K562 (cell line): Measurements from ENCODE around the gene SESN3. TPM values are rescaled to one million over a fixed set of nuclear protein-coding genes. Genes with fewer than 3 reads are reported as not detected.

Experiments used
- ATAC-seq: fragments of 200-7000 bp; cut with Tn5 transposase; 3 replicates; pipeline ENCODE4 v1.9.1; 2020; ENCODE audit warnings: moderate library complexity
- BruUV-seq: library from RNA; stranded (reverse); fragments of 400-500 nt; replicated peaks from 2 replicates; lab custom pipeline; 2021; lab: Mats Ljungman, UMichigan
- CTCF ChIA-PET: fragments of 300-600 bp; formaldehyde crosslinking; extraction: SDS; loops from one replicate; lab custom pipeline; 2021; ENCODE audit warnings: low intra/inter-chr PET ratio; lab: Yijun Ruan, JAX
- POLR2A ChIA-PET: fragments of 300-600, 350-650 bp; sonication (Branson Sonifier 250); formaldehyde crosslinking; extraction: SDS; loops from one replicate; lab custom pipeline; 2021; ENCODE audit warnings: antibody characterized with exemption, inconsistent platforms; lab: Yijun Ruan, JAX
- DNase-seq, 4 experiments: peaks; one replicate each; pipeline versions ENCODE4 v3.0.0 to v3.0.0-alpha.2; 2011 to 2018; ENCODE audit warnings: low spot score in 3 of 4, mixed read lengths in 3 of 4; ENCODE audit errors: extremely low read depth in 1 of 4
- FAIRE-seq: peaks from 2 replicates; lab custom pipeline; 2011; peaks lifted over from hg19 to GRCh38; lab: Jason Lieb, UNC
- H2AFZ ChIP-seq: 2 replicates; pipeline ENCODE4 v1.6.0; 2011; ENCODE audit warnings: low read depth, low read length, control low read depth, inconsistent platforms
- H3K27ac ChIP-seq: fragments of 200-600 bp; 3 replicates; pipeline ENCODE4 v1.8.0; 2011; ENCODE audit warnings: low read depth, mild to moderate bottlenecking, control low read depth, inconsistent platforms, low read length, moderate library complexity, mixed read lengths; ENCODE audit errors: extremely low read depth
- H3K27me3 ChIP-seq, 2 experiments: fragments of 300-600 bp in 1 of 2; 2 replicates in 1 of 2; 3 replicates in 1 of 2; pipeline versions ENCODE4 v1.6.0 to v1.8.0; 2011; ENCODE audit warnings: inconsistent platforms in 2 of 2, low read length in 2 of 2, mild to moderate bottlenecking in 1 of 2, mixed read lengths in 1 of 2, moderate library complexity in 1 of 2; ENCODE audit not compliant: control insufficient read depth in 2 of 2, insufficient read depth in 2 of 2
- H3K36me3 ChIP-seq: fragments of 300-600 bp; 3 replicates; pipeline ENCODE4 v1.8.0; 2011; ENCODE audit warnings: mild to moderate bottlenecking, low read length, inconsistent platforms; ENCODE audit not compliant: control insufficient read depth, insufficient read depth
- H3K4me1 ChIP-seq, 2 experiments: fragments of 200-600 bp in 1 of 2; replicated peaks in 1 of 2; 2 replicates in 1 of 2; 3 replicates in 1 of 2; pipeline versions ENCODE4 v1.5.1 to v1.8.0; 2011; ENCODE audit warnings: inconsistent platforms in 2 of 2, low read length in 2 of 2, mild to moderate bottlenecking in 1 of 2, mixed read lengths in 1 of 2, moderate library complexity in 1 of 2; ENCODE audit not compliant: control insufficient read depth in 2 of 2, insufficient read depth in 2 of 2
- H3K4me2 ChIP-seq: 2 replicates; pipeline ENCODE4 v1.6.1; 2011; ENCODE audit warnings: low read length, control low read depth, inconsistent platforms, mixed read lengths; ENCODE audit not compliant: insufficient read depth
- H3K4me3 ChIP-seq: fragments of 200-600 bp; sonication (generic), shearing (Covaris generic); 2 replicates; pipeline ENCODE4 v1.5.1; 2016; ENCODE audit warnings: control low read depth, inconsistent platforms
- H3K79me2 ChIP-seq: fragments of 200-600 bp; 3 replicates; pipeline ENCODE4 v1.8.0; 2011; ENCODE audit warnings: low read length, inconsistent platforms; ENCODE audit not compliant: control insufficient read depth, insufficient read depth
- H3K9ac ChIP-seq, 2 experiments: 2 replicates each; pipeline versions ENCODE4 v1.6.0 to v1.6.1; 2011; ENCODE audit warnings: low read depth in 2 of 2, low read length in 2 of 2, control low read depth in 1 of 2, inconsistent platforms in 1 of 2, mild to moderate bottlenecking in 1 of 2, mixed read lengths in 1 of 2; ENCODE audit not compliant: insufficient read depth in 1 of 2
- H3K9me1 ChIP-seq: one replicate; pipeline ENCODE4 v1.6.0; 2011; ENCODE audit warnings: inconsistent platforms, mild to moderate bottlenecking, low read length, moderate library complexity; ENCODE audit not compliant: control insufficient read depth, insufficient read depth
- H3K9me3 ChIP-seq: replicated peaks from 2 replicates; pipeline ENCODE4 v1.5.1; 2011; ENCODE audit warnings: low read depth, low read length, inconsistent platforms; ENCODE audit not compliant: control insufficient read depth, insufficient read depth
- H4K20me1 ChIP-seq: replicated peaks from 2 replicates; pipeline ENCODE4 v1.6.1; 2011; ENCODE audit warnings: low read length, inconsistent platforms, mixed read lengths; ENCODE audit not compliant: control insufficient read depth, insufficient read depth
- ARID1B ChIP-seq: fragments of 450-650 bp; IDR thresholded peaks from 2 replicates; pipeline ENCODE4 v1.6.1; 2016; ENCODE audit warnings: antibody characterized with exemption, mild to moderate bottlenecking, inconsistent platforms
- ATF2 ChIP-seq: sonication (generic); formaldehyde crosslinking; IDR thresholded peaks from 2 replicates; pipeline ENCODE4 v1.8.1; 2022; ENCODE audit warnings: missing genetic modification reagents
- CBFA2T3 ChIP-seq: fragments of 450-650 bp; IDR thresholded peaks from 2 replicates; pipeline ENCODE4 v1.6.1; 2017
- DLX4 ChIP-seq: fragments of 250-450 bp; sonication (Bioruptor Pico); IDR thresholded peaks from 2 replicates; pipeline ENCODE4 v1.6.1; 2021; ENCODE audit warnings: mild to moderate bottlenecking
- ESRRA ChIP-seq: fragments of 450-650 bp; IDR thresholded peaks from 2 replicates; pipeline ENCODE4 v1.6.1; 2014; ENCODE audit warnings: low read depth, mild to moderate bottlenecking, moderate library complexity, borderline replicate concordance
- ETV6 ChIP-seq, 3 experiments: fragments of 150-350 bp in 1 of 3; sonication (generic) in 1 of 3; formaldehyde crosslinking in 1 of 3; IDR thresholded peaks; 2 replicates each; pipeline versions ENCODE4 v1.6.1 to v1.8.0; 2014 to 2022; ENCODE audit warnings: borderline replicate concordance in 2 of 3, low read depth in 2 of 3, antibody characterized with exemption in 1 of 3, low read length in 1 of 3, mild to moderate bottlenecking in 1 of 3, missing genetic modification reagents in 1 of 3
- FOXA3 ChIP-seq, 2 experiments: fragments of 450-650 bp in 1 of 2; sonication (generic) in 1 of 2; formaldehyde crosslinking; IDR thresholded peaks in 1 of 2; conservative IDR thresholded peaks in 1 of 2; 2 replicates each; pipeline versions ENCODE4 v1.4.0 to v1.8.0; 2020 to 2022; ENCODE audit warnings: mild to moderate bottlenecking in 2 of 2, missing genetic modification reagents in 1 of 2
- GTF2F1 ChIP-seq: IDR thresholded peaks from 2 replicates; pipeline ENCODE4 v1.6.1; 2011; ENCODE audit warnings: low read depth, low read length, improper control_type of control experiment
- HDAC1 ChIP-seq, 2 experiments: fragments of 450-650 bp; IDR thresholded peaks; 2 replicates each; pipeline ENCODE4 v1.6.1; 2016 to 2017; ENCODE audit warnings: inconsistent platforms in 1 of 2, mild to moderate bottlenecking in 1 of 2, moderate library complexity in 1 of 2
- HDAC2 ChIP-seq: fragments of 450-650 bp; IDR thresholded peaks from 2 replicates; pipeline ENCODE4 v1.6.1; 2016; ENCODE audit warnings: mild to moderate bottlenecking
- SOX6 ChIP-seq: fragments of 450-650 bp; IDR thresholded peaks from 2 replicates; pipeline ENCODE4 v1.6.1; 2014; ENCODE audit warnings: mild to moderate bottlenecking
- ZKSCAN8 ChIP-seq: fragments of 200-800 bp; sonication (Bioruptor generic); IDR thresholded peaks from 2 replicates; pipeline ENCODE4 v1.6.1; 2016; ENCODE audit warnings: missing genetic modification characterization, missing compliant biosample characterization
- WGBS: fragments of 100-300 bp; shearing (Covaris generic); methylation state at CpG from one replicate; pipeline ENCODE4 v1.1.6; 2016; ENCODE audit warnings: low coverage, mixed read lengths; ENCODE audit not compliant: insufficient coverage; ENCODE audit errors: missing lambda C conversion rate; 5-methylcytosine and 5-hydroxymethylcytosine counted together
- in situ Hi-C: fragments of 300-500 bp; cut with MboI; formaldehyde crosslinking; loops from 4 replicates; pipeline ENCODE4 v1.15.0; 2018; ENCODE audit warnings: inconsistent platforms, mixed read lengths
- intact Hi-C: fragments of 100-400 bp; cut with micrococcal nuclease; formaldehyde crosslinking; loops from 2 replicates; pipeline ENCODE4 v1.14.2; 2022
- polyA plus RNA-seq, 8 experiments: library from polyadenylated mRNA; depleted of rRNA in 4 of 8; stranded (reverse) in 5 of 8; unstranded in 3 of 8; fragments of >200 nt; fragmentation: Nextera tagmentation in 2 of 8; fragmentation: Illumina TruSeq in 1 of 8; extraction: Ambion mirVana in 2 of 8; extraction: Trizol in 1 of 8; gene quantifications; 2 replicates each; pipeline versions ENCODE4 v1.2.1 to v1.2.3, GENCODE V29; 2011 to 2014; ENCODE audit warnings: inconsistent platforms in 1 of 8, missing spikeins in 1 of 8
- total RNA-seq, 7 experiments: library from RNA; depleted of rRNA in 6 of 7; stranded (reverse); fragments of >200 nt in 6 of 7; fragmentation: Illumina TruSeq in 2 of 7; extraction: Trizol in 2 of 7; gene quantifications; 2 replicates each; pipeline versions ENCODE4 v1.2.1 to v1.2.3, GENCODE V29; 2011 to 2021; ENCODE audit warnings: low replicate concordance in 1 of 7
- TF ChIP-seq, protein P1 (sequence below): sonication (generic); IDR thresholded peaks from 2 replicates; pipeline ENCODE4 v1.6.1; 2016
- TF ChIP-seq, protein P2 (sequence below): sonication (generic); formaldehyde crosslinking; IDR thresholded peaks from 2 replicates; pipeline ENCODE4 v1.8.1; 2023; ENCODE audit warnings: mild to moderate bottlenecking, missing genetic modification reagents

SESN3 gene
- total and polyA plus RNA-seq, 9 of the 15 experiments (the other 6 are each of a cell fraction or from before 2014, with no cell fraction given) = 0.44 to 2.6 (median 1.5) TPM

DNA sequence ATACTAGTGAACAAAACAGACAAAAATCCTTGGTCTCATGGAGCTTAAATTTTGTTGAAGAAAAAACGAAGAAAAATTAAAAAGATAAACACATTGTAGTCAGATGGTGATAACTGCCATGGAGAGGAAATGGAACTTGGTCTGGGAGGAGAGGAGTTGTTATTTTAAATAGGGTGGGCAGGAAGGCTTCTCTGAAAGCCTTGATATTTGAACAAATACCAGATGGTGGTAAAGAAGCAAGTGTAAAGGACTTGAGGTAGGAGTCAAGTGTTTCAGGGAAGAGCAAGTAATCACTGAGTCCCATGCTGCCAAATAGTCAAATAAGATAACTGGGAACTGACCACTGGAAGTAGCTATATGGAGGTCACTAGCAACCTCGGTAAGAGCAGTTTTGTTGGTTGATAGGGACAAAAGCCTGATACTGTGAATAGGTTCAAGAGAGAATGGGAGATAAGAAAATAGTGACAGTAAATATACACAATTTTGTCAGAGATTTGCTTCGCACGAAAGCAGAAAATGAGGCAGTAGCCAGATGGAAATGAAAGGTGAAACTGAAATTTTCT is 55.1 kb downstream of the SESN3 start:
- H4K20me1 ChIP-seq = no peaks in the 10 kb centered on the region
- no peak overlapping the region for H3K9ac ChIP-seq
- BruUV-seq = no TSS peak
- DNase-seq (peak in 2 of 4 experiments; percentile 23 to 52), FAIRE-seq (no peak), ATAC-seq (peak; percentile 37)
- POLR2A ChIA-PET = interaction anchor here (0.9 to 1.2 kb wide), 6 partner anchors 17 to 107 kb away, joined by 3 to 4 read pairs (median 3); partner anchors contain the start of gene SESN3
- no peaks in the 10 kb centered on the region; a peak in 1 of 5 replicates for H3K27me3 ChIP-seq
- H3K79me2 ChIP-seq = no peaks in the 10 kb centered on the region
- H3K9me3 ChIP-seq = no peaks in the 10 kb centered on the region
- WGBS = 6% methylated on average over 4 of the region's 4 CpGs
- no peaks in the 10 kb centered on the region for H3K9me1 ChIP-seq
- peaks cover 0 to 3% of the 10 kb centered on the region in 2 experiments; a peak in 1 of 5 replicates for H3K4me1 ChIP-seq
- no peak overlapping the region for H3K27ac ChIP-seq
- in situ Hi-C loops = no loop called here
- no peak overlapping the region for H3K4me3 ChIP-seq
- CTCF ChIA-PET = no interaction called here
- H3K4me2 ChIP-seq = no peak overlapping the region
- no peak overlapping the region for H2AFZ ChIP-seq
- intact Hi-C loops = no loop called here
- no peaks in the 10 kb centered on the region for H3K36me3 ChIP-seq
- TF ChIP-seq, protein P1, sequence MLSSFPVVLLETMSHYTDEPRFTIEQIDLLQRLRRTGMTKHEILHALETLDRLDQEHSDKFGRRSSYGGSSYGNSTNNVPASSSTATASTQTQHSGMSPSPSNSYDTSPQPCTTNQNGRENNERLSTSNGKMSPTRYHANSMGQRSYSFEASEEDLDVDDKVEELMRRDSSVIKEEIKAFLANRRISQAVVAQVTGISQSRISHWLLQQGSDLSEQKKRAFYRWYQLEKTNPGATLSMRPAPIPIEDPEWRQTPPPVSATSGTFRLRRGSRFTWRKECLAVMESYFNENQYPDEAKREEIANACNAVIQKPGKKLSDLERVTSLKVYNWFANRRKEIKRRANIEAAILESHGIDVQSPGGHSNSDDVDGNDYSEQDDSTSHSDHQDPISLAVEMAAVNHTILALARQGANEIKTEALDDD = peak; percentile 79
- TF ChIP-seq, protein P2, sequence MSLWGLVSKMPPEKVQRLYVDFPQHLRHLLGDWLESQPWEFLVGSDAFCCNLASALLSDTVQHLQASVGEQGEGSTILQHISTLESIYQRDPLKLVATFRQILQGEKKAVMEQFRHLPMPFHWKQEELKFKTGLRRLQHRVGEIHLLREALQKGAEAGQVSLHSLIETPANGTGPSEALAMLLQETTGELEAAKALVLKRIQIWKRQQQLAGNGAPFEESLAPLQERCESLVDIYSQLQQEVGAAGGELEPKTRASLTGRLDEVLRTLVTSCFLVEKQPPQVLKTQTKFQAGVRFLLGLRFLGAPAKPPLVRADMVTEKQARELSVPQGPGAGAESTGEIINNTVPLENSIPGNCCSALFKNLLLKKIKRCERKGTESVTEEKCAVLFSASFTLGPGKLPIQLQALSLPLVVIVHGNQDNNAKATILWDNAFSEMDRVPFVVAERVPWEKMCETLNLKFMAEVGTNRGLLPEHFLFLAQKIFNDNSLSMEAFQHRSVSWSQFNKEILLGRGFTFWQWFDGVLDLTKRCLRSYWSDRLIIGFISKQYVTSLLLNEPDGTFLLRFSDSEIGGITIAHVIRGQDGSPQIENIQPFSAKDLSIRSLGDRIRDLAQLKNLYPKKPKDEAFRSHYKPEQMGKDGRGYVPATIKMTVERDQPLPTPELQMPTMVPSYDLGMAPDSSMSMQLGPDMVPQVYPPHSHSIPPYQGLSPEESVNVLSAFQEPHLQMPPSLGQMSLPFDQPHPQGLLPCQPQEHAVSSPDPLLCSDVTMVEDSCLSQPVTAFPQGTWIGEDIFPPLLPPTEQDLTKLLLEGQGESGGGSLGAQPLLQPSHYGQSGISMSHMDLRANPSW (CRISPR knock-in tag) = no peak
- TF ChIP-seq FOXA3 (CRISPR knock-in tag; conservative IDR thresholded peaks at IDR 0.05 in 1 of 2, IDR thresholded peaks at IDR 0.05 in 1 of 2) (peak in 1 of 2 experiments; percentile 68; a peak in 2 of 4 replicates), HDAC1 (IDR thresholded peaks at IDR 0.05) (0 out of 4 replicates have a peak, but pooled peaks of 1 of the 2 experiments have one; percentile 42), ZKSCAN8 (CRISPR knock-in tag) (no peak), DLX4 (CRISPR knock-in tag) (no peak), GTF2F1 (no peak), ATF2 (CRISPR knock-in tag) (no peak), HDAC2 (0 out of 2 replicates have a peak, but pooled peaks have one; percentile 38), ARID1B (peak; percentile 60), SOX6 (peak; percentile 35; the same call in 1 of the 2 replicates), CBFA2T3 (peak; percentile 80), ESRRA (no peak), ETV6 (IDR thresholded peaks at IDR 0.05; ENCODE audit: borderline replicate concordance in 1 of 2, low read depth in 2 of 2, low read length in 1 of 2) (no peak), ETV6 (CRISPR knock-in tag; IDR thresholded peaks at IDR 0.05; ENCODE audit: borderline replicate concordance) (no peak)
